CD1c-positive myeloid dendritic cell (primary cell): ENCODE results near the gene KRTAP5-5.
A peak's percentile ranks its signal among the peaks of the same experiment; 100 is the strongest.
"Not testable (repeated sequence)": the region's sequence is repeated elsewhere in the genome, so short reads cannot be mapped to it uniquely, and the experiment has no call there.

Experiments
- DNase-seq: peaks from one replicate; pipeline ENCODE4 v3.0.0-alpha.2; 2016; ENCODE audit errors: extremely low spot score

Gene KRTAP5-5

DNA sequence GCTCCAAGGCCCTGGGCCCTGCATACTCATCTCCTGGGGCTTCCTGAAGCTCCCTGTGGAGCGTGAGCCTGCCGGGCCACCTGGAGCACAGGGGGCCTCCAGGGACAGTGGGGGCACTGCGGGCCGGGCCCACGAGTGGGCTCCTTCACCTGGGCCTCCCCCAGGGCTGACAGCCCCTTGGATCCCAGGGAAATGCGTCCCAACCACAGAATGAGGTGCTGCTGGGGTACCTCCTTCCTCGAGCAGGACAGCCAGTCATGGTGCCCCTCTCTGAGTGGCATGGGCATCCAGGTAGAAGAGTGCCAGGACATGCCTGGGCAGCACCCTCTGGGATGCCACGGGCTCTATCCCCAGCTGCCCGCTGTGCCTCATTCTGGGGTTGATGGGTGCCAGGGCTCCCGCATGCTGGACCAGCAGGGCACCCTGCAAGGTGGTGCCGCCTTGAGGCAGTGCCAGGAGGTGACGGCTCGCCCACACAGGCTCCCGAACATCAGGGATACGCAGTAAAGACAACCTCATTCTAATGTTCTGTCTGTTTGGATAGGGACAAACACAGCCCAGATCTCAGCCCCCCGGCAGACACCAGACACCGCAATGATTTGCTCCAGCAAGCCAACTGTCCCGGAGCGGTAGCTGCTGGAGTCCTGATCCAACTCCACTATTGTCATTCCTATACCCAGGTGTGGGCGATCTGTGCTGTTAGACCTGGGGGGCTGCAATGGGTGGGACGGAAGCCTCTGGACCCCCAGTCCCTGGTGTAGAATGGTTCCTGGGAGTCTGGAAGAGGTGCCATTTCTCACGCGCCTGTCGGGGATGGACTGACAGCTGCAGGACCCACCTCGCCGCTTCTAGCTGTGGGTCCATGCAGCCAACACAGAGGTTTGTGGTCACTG, 25.8 kb downstream of the KRTAP5-5 start:
- no peak for DNase-seq

DNA sequence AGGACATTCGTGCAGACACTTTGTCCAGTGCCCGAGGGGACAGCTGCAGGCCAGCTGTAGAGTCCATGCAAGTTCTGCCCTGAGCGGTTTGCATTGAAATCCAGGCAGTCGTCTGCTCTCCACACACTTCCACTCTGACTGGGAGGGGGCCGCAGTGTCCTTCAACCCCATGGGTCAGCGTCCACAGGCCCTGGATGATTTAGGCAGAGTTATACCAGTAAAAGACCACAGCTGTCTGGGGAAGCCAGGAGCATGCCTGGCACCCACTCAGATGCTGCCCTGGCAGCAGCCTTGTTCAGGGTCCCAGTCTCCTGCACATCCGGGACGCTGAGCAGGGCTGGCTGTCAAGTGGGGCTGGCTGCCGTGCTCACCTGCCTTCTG, 26.5 kb downstream of the KRTAP5-5 start:
- no peak for DNase-seq

GRCh38 chr11:1656670-1657069, 27.1 kb downstream of the KRTAP5-5 start:
- DNase-seq, result no peak

DNA sequence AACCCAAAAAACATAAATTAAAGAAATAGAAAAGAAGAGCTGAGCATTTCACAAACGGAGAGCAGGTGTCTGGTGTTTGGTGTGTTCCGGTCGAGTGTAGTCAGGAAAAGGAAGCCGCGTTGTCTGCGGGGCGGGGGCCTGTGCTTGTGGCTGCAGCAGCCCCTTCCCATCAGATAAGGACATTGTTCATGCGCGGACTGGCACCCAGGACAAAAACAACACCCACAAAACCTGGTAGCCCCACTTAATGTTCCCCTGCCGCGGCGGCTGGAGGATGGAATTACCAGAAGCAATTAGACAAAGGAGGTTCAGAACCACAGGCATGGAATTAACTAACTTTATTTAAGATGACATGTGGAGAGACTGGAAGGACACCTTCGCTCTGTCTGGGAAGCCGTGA, 29.9 kb downstream of the KRTAP5-5 start:
- no peak for DNase-seq

- DNase-seq, result no peak
These were observed 30.7 kb downstream of the KRTAP5-5 start for GRCh38 chr11:1660111-1660867.

- DNase-seq, result not testable (repeated sequence)
These were observed 32.1 kb downstream of the KRTAP5-5 start for GRCh38 chr11:1661454-1662269.

DNA sequence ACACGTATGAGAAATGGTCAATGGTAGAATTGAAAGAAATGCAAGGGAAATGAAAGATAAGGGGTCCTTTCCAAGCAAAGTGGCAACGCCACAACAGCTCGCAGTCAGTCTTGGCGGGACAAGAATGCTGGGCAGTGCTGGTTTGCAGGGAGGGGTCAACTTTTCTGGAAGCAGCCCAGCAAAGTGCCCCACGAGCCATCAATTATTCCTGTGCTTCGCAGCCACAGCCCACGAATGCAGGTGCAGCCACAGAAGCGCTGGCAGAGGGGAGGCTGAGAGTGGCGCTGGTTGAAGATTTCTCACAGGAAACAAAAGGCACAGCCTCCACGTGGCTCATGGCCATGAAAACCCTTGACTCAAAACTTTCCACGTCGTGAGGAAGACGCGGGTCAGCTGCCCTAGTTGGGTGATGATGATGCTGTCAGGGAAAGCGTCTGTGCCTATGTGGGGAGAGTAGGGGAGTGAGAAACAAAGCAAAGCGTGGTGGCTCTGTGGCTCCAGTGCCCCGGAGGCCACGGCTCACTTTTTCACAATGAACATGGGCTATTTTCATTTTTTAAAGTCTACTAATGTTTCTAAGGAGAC, 33.2 kb downstream of the KRTAP5-5 start:
- not testable (repeated sequence) for DNase-seq

GRCh38 chr11:1665313-1665712, 35.7 kb downstream of the KRTAP5-5 start:
- no peak for DNase-seq

GRCh38 chr11:1667121-1667850, 37.7 kb downstream of the KRTAP5-5 start:
- DNase-seq, result no peak

GRCh38 chr11:1667906-1668305, 38.3 kb downstream of the KRTAP5-5 start:
- DNase-seq, result peak; percentile 29

GRCh38 chr11:1668911-1669473, 39.4 kb downstream of the KRTAP5-5 start:
- DNase-seq, result no peak

DNA sequence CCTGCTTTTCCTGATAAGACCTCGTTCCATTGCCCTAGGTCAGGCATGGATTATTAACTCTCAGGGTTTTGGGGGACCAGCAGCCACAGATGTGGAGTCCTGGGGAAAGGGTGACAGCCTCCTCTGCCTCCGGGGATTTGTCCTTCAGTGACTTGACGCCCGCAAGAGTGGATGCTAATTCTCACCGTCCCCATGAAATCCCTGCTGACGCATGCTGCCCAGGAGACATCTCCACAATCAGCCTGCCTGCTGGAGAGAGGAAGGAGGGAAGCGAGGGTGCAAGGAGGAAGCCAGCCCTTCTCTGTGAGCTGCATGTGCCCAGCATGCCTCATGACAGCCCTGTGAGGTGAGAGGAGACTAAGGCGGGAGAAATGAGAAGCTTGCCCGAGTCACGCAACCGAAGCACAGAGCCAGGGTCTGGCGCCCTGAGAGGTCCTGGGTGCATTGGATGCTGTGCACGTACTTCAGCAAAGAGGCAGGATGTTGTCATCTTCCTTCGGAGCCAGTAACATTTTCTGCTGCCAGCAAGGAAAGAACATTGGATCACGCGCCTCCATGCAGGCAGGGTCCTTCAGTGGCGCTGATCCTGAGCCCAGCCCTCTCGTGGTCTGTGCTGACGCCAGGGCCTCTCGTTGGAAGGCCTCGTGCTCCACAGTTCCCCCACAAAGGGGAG, 40.1 kb downstream of the KRTAP5-5 start:
- DNase-seq, result no peak

DNA sequence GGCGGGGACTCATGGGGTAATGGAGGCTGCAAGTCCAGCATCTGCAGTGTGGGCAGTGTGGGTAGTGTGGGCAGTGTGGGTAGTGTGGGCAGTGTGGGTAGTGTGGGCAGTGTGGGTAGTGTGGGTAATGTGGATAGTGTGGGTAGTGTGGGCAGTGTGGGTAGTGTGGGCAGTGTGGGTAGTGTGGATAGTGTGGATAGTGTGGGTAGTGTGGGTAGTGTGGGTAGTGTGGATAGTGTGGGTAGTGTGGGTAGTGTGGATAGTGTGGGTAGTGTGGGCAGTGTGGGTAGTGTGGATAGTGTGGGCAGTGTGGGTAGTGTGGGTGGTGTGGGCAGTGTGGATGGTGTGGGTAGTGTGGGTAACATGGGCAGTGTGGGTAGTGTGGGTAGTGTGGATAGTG, 40.9 kb downstream of the KRTAP5-5 start:
- not testable (repeated sequence) for DNase-seq

- no peak for DNase-seq
These were observed 41.4 kb downstream of the KRTAP5-5 start for GRCh38 chr11:1670905-1671371.

DNA sequence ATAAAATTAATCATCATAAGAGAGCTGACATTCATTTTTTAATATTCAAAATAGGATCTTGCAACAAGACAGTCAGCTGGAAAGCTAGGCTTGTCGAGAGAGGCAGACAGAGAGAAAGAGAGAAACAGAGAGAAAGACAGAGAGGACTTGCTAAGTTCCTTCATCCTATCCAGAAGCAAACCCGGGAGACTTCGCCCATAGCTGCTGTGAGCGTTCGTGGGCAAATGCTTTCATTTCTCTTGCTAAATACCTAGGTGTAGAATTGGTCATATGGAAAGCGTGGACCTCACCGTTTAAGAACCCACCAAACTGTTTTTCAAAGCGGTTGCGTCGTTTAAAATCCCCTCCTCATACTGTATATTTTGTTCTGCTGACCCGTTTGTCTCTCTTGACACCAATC, 42.1 kb downstream of the KRTAP5-5 start:
- no peak for DNase-seq

- no peak for DNase-seq
These were observed 43.2 kb downstream of the KRTAP5-5 start for GRCh38 chr11:1672613-1673350.

- no peak for DNase-seq
These were observed 44.0 kb downstream of the KRTAP5-5 start for GRCh38 chr11:1673446-1674172.
